ENCODE measurements around the gene FGD2.
"Not testable (repeated sequence)": the region's sequence is repeated elsewhere in the genome, so short reads cannot be mapped to it uniquely, and the experiment has no call there.

FGD2 gene

GRCh38 chr6:37039958-37040357 is 34.5 kb downstream of the FGD2 start:
- no peak for DNase-seq (ENCODE audit: low spot score)

- no peak for DNase-seq (ENCODE audit: low spot score)
Measured at GRCh38 chr6:37041521-37041920, 36.1 kb downstream of the FGD2 start.

GRCh38 chr6:37042150-37042549 is 36.7 kb downstream of the FGD2 start:
- no peak for DNase-seq (ENCODE audit: low spot score)

GRCh38 chr6:37043091-37043490 is 37.6 kb downstream of the FGD2 start:
- DNase-seq (ENCODE audit: low spot score): not testable (repeated sequence)

GRCh38 chr6:37047346-37047688 is 41.9 kb downstream of the FGD2 start:
- DNase-seq (ENCODE audit: low spot score): no peak

GRCh38 chr6:37047689-37048402 is 42.4 kb downstream of the FGD2 start:
- DNase-seq (ENCODE audit: low spot score): no peak

GRCh38 chr6:37048403-37048850 is 43.0 kb downstream of the FGD2 start:
- no peak for DNase-seq (ENCODE audit: low spot score)

GRCh38 chr6:37048851-37049757 is 43.6 kb downstream of the FGD2 start:
- no peak for DNase-seq (ENCODE audit: low spot score)

- DNase-seq (ENCODE audit: low spot score): no peak
Measured at GRCh38 chr6:37049758-37050044, 44.2 kb downstream of the FGD2 start.

GRCh38 chr6:37050045-37050853 is 44.8 kb downstream of the FGD2 start:
- peak; percentile 65 for DNase-seq (ENCODE audit: low spot score)

- DNase-seq (ENCODE audit: low spot score): no peak
Measured at GRCh38 chr6:37050854-37051137, 45.3 kb downstream of the FGD2 start.

- peak; percentile 80 for DNase-seq (ENCODE audit: low spot score)
Measured at GRCh38 chr6:37051138-37052026, 45.9 kb downstream of the FGD2 start.

GRCh38 chr6:37052027-37052628 is 46.7 kb downstream of the FGD2 start:
- DNase-seq (ENCODE audit: low spot score): no peak

GRCh38 chr6:37053683-37054082 is 48.2 kb downstream of the FGD2 start:
- no peak for DNase-seq (ENCODE audit: low spot score)

- no peak for DNase-seq (ENCODE audit: low spot score)
Measured at GRCh38 chr6:37054171-37054570, 48.7 kb downstream of the FGD2 start.

GRCh38 chr6:37054580-37054979 is 49.1 kb downstream of the FGD2 start:
- no peak for DNase-seq (ENCODE audit: low spot score)

GRCh38 chr6:37056112-37056403 is 50.6 kb downstream of the FGD2 start:
- no peak for DNase-seq (ENCODE audit: low spot score)

GRCh38 chr6:37056439-37057127 is 51.1 kb downstream of the FGD2 start:
- DNase-seq (ENCODE audit: low spot score): no peak

- DNase-seq (ENCODE audit: low spot score): no peak
Measured at GRCh38 chr6:37057128-37057471, 51.6 kb downstream of the FGD2 start.

- no peak for DNase-seq (ENCODE audit: low spot score)
Measured at GRCh38 chr6:37057678-37058077, 52.2 kb downstream of the FGD2 start.

- DNase-seq (ENCODE audit: low spot score): no peak
Measured at GRCh38 chr6:37058084-37058586, 52.7 kb downstream of the FGD2 start.
